ENCODE measurements around the gene SEC31B.

SEC31B gene

GRCh38 chr10:100470367-100470766, 49.3 kb downstream of the SEC31B start:
- no peak overlapping the region for H3K4me3 ChIP-seq (ENCODE audit: low read depth, low read length)
- no peak for DNase-seq (ENCODE audit: low read depth)
- in situ Hi-C loops (cut with HindIII; ENCODE audit: low sequenced_read_pairs) = no loop called here
- TF ChIP-seq CTCF (IDR thresholded peaks at IDR 0.05; ENCODE audit: low read depth, low read length, missing control alignments) = no peak

GRCh38 chr10:100469756-100470155, 49.9 kb downstream of the SEC31B start:
- no peak for DNase-seq (ENCODE audit: low read depth)
- H3K4me3 ChIP-seq (ENCODE audit: low read depth, low read length) = no peak overlapping the region
- in situ Hi-C loops (cut with HindIII; ENCODE audit: low sequenced_read_pairs) = no loop called here
- no peak for TF ChIP-seq CTCF (IDR thresholded peaks at IDR 0.05; ENCODE audit: low read depth, low read length, missing control alignments)

GRCh38 chr10:100468978-100469377, 50.7 kb downstream of the SEC31B start:
- no peak for DNase-seq (ENCODE audit: low read depth)
- H3K4me3 ChIP-seq (ENCODE audit: low read depth, low read length) = no peak overlapping the region
- no peak for TF ChIP-seq CTCF (IDR thresholded peaks at IDR 0.05; ENCODE audit: low read depth, low read length, missing control alignments)
- in situ Hi-C loops (cut with HindIII; ENCODE audit: low sequenced_read_pairs) = no loop called here

- no peak for DNase-seq (ENCODE audit: low read depth)
- no peak for TF ChIP-seq CTCF (IDR thresholded peaks at IDR 0.05; ENCODE audit: low read depth, low read length, missing control alignments)
- no peak overlapping the region for H3K4me3 ChIP-seq (ENCODE audit: low read depth, low read length)
- in situ Hi-C loops (cut with HindIII; ENCODE audit: low sequenced_read_pairs) = no loop called here
Observed at GRCh38 chr10:100468322-100468721, 51.3 kb downstream of the SEC31B start.

- no peak within 1 kb of the TSS for H3K4me3 ChIP-seq (ENCODE audit: low read depth, low read length)
- DNase-seq (ENCODE audit: low read depth) = no peak
- no peak for TF ChIP-seq CTCF (IDR thresholded peaks at IDR 0.05; ENCODE audit: low read depth, low read length, missing control alignments)
- in situ Hi-C loops (cut with HindIII; ENCODE audit: low sequenced_read_pairs) = no loop called here
Observed at GRCh38 chr10:100462709-100463108, 57.0 kb downstream of the SEC31B start, which contains the start of gene WNT8B. Gene WNT8B (plus strand): TSS chr10:100463009. CDS start chr10:100463169, 160 bp downstream.

- no peak for TF ChIP-seq CTCF (IDR thresholded peaks at IDR 0.05; ENCODE audit: low read depth, low read length, missing control alignments)
- no peak for DNase-seq (ENCODE audit: low read depth)
- no peak overlapping the region for H3K4me3 ChIP-seq (ENCODE audit: low read depth, low read length)
- in situ Hi-C loops (cut with HindIII; ENCODE audit: low sequenced_read_pairs) = no loop called here
Observed at GRCh38 chr10:100448951-100449350, 70.7 kb downstream of the SEC31B start.

GRCh38 chr10:100447663-100448062, 72.0 kb downstream of the SEC31B start:
- no peak overlapping the region for H3K4me3 ChIP-seq (ENCODE audit: low read depth, low read length)
- no peak for TF ChIP-seq CTCF (IDR thresholded peaks at IDR 0.05; ENCODE audit: low read depth, low read length, missing control alignments)
- no peak for DNase-seq (ENCODE audit: low read depth)
- in situ Hi-C loops (cut with HindIII; ENCODE audit: low sequenced_read_pairs) = no loop called here

Measured in astrocyte of the cerebellum (primary cell).